Tongue (tissue), 2 donors: ENCODE data around the gene GALNT16. TPM values are rescaled to one million over a fixed set of nuclear protein-coding genes. Genes with fewer than 3 reads are reported as not detected.
A peak's percentile ranks its signal among the peaks of the same experiment; 100 is the strongest.
"Not testable (repeated sequence)": the region's sequence is repeated elsewhere in the genome, so short reads cannot be mapped to it uniquely, and the experiment has no call there.

Experiments
- DNase-seq: peaks from one replicate; pipeline ENCODE4 v3.0.0-alpha.2; 2015
- total RNA-seq: library from RNA; depleted of rRNA; stranded (reverse); fragments of >200 nt; gene quantifications from one replicate; pipeline ENCODE4 v1.2.3, GENCODE V29; 2014

GALNT16 gene
- total RNA-seq, 1 donor from 2014 or later = 17.3 TPM

GRCh38 chr14:69364378-69364777 lies 104.4 kb downstream of the GALNT16 start:
- no peak for DNase-seq

- no peak for DNase-seq
Observed at GRCh38 chr14:69366069-69366468, 106.1 kb downstream of the GALNT16 start.

GRCh38 chr14:69366761-69367160 lies 106.8 kb downstream of the GALNT16 start:
- DNase-seq = no peak

- no peak for DNase-seq
Observed at GRCh38 chr14:69368381-69368780, 108.4 kb downstream of the GALNT16 start.

- DNase-seq = no peak
Observed at GRCh38 chr14:69370061-69370460, 110.1 kb downstream of the GALNT16 start.

- no peak for DNase-seq
Observed at GRCh38 chr14:69372146-69372545, 112.2 kb downstream of the GALNT16 start.

GRCh38 chr14:69373104-69373503 lies 113.1 kb downstream of the GALNT16 start:
- DNase-seq = no peak

GRCh38 chr14:69374235-69374634 lies 114.3 kb downstream of the GALNT16 start:
- no peak for DNase-seq

- no peak for DNase-seq
Observed at GRCh38 chr14:69375182-69375581, 115.2 kb downstream of the GALNT16 start.

- no peak for DNase-seq
Observed at GRCh38 chr14:69375722-69376121, 115.8 kb downstream of the GALNT16 start.

GRCh38 chr14:69376439-69376838 lies 116.5 kb downstream of the GALNT16 start:
- DNase-seq = no peak

GRCh38 chr14:69378274-69378673 lies 118.3 kb downstream of the GALNT16 start:
- no peak for DNase-seq

GRCh38 chr14:69387311-69387710 lies 127.4 kb downstream of the GALNT16 start:
- DNase-seq = no peak

GRCh38 chr14:69391400-69391799 lies 131.4 kb downstream of the GALNT16 start:
- DNase-seq = not testable (repeated sequence)

- DNase-seq = no peak
Observed at GRCh38 chr14:69392481-69392880, 132.5 kb downstream of the GALNT16 start.

GRCh38 chr14:69395929-69396328 lies 136.0 kb downstream of the GALNT16 start:
- no peak for DNase-seq

- peak; percentile 99 for DNase-seq
Observed at GRCh38 chr14:69398053-69398817, 138.3 kb downstream of the GALNT16 start, which contains the start of the genes ERH and SLC39A9. ERH (minus strand) TSS chr14:69398299; CDS start chr14:69398233, 66 bp downstream. SLC39A9 (plus strand) TSS chr14:69398692; CDS start chr14:69399370, 678 bp downstream.

GRCh38 chr14:69398818-69399210 lies 138.9 kb downstream of the GALNT16 start:
- DNase-seq = no peak

GRCh38 chr14:69399750-69400149 lies 139.8 kb downstream of the GALNT16 start:
- DNase-seq = no peak

- DNase-seq = no peak
Observed at GRCh38 chr14:69400154-69400553, 140.2 kb downstream of the GALNT16 start.

- DNase-seq = no peak
Observed at GRCh38 chr14:69401841-69402240, 141.9 kb downstream of the GALNT16 start.

- DNase-seq = no peak
Observed at GRCh38 chr14:69404478-69404877, 144.5 kb downstream of the GALNT16 start.

GRCh38 chr14:69404883-69405282 lies 144.9 kb downstream of the GALNT16 start:
- no peak for DNase-seq

GRCh38 chr14:69405762-69406161 lies 145.8 kb downstream of the GALNT16 start:
- no peak for DNase-seq
